Trophoblast cell (in vitro differentiated cells and primary cell): ENCODE measurements around the gene KRIT1.
"Not testable (repeated sequence)": the region's sequence is repeated elsewhere in the genome, so short reads cannot be mapped to it uniquely, and the experiment has no call there.

Source experiments
- DNase-seq, 2 donors: peaks; one replicate each; pipeline ENCODE4 v3.0.0-alpha.2; 2016
- H2AFZ ChIP-seq: 2 replicates; pipeline ENCODE4 v1.6.1; 2013; ENCODE audit warnings: low read length, moderate library complexity, mild to moderate bottlenecking; ENCODE audit not compliant: insufficient read depth, poor library complexity
- H2AK5ac ChIP-seq: 2 replicates; pipeline ENCODE4 v1.6.1; 2013; ENCODE audit warnings: mild to moderate bottlenecking, low read length
- H2BK120ac ChIP-seq: 2 replicates; pipeline ENCODE4 v1.6.1; 2013; ENCODE audit warnings: low read length, mild to moderate bottlenecking, moderate library complexity; ENCODE audit not compliant: insufficient read depth, poor library complexity
- H2BK12ac ChIP-seq: 2 replicates; pipeline ENCODE4 v1.6.1; 2013; ENCODE audit warnings: mild to moderate bottlenecking, low read length, moderate library complexity
- H2BK5ac ChIP-seq: 2 replicates; pipeline ENCODE4 v1.6.1; 2013; ENCODE audit warnings: low read length, low read depth, moderate library complexity, mild to moderate bottlenecking; ENCODE audit not compliant: poor library complexity
- H3K14ac ChIP-seq: 2 replicates; pipeline ENCODE4 v1.6.1; 2013; ENCODE audit warnings: mild to moderate bottlenecking, low read length
- H3K18ac ChIP-seq: 2 replicates; pipeline ENCODE4 v1.6.1; 2013; ENCODE audit warnings: mild to moderate bottlenecking, low read length
- H3K23ac ChIP-seq: 2 replicates; pipeline ENCODE4 v1.6.1; 2013; ENCODE audit warnings: low read length
- H3K27ac ChIP-seq: 2 replicates; pipeline ENCODE4 v1.5.1; 2013; ENCODE audit warnings: low read depth, mild to moderate bottlenecking, inconsistent platforms, low read length, moderate library complexity
- H3K27me3 ChIP-seq: 2 replicates; pipeline ENCODE4 v1.6.1; 2013; ENCODE audit warnings: inconsistent platforms, mild to moderate bottlenecking, low read length, moderate library complexity; ENCODE audit not compliant: insufficient read depth
- H3K36me3 ChIP-seq, 2 experiments: 1 replicate in 1 of 2; 2 replicates in 1 of 2; pipeline ENCODE4 v1.6.1; 2013; ENCODE audit warnings: low read length in 2 of 2, mild to moderate bottlenecking in 2 of 2, moderate library complexity in 1 of 2; ENCODE audit not compliant: insufficient read depth in 2 of 2, control insufficient read depth in 1 of 2
- H3K4ac ChIP-seq: 2 replicates; pipeline ENCODE4 v1.6.1; 2013; ENCODE audit warnings: low read depth, mild to moderate bottlenecking, low read length, moderate library complexity
- H3K4me1 ChIP-seq, 2 experiments: 1 replicate in 1 of 2; 2 replicates in 1 of 2; pipeline ENCODE4 v1.6.1; 2013; ENCODE audit warnings: low read length in 2 of 2, mild to moderate bottlenecking in 2 of 2, moderate library complexity in 1 of 2; ENCODE audit not compliant: insufficient read depth in 2 of 2, control insufficient read depth in 1 of 2
- H3K4me2 ChIP-seq: 2 replicates; pipeline ENCODE4 v1.6.1; 2013; ENCODE audit warnings: inconsistent platforms, mild to moderate bottlenecking, low read length, moderate library complexity
- H3K4me3 ChIP-seq: 2 replicates; pipeline ENCODE4 v1.5.1; 2013; ENCODE audit warnings: mild to moderate bottlenecking, low read depth, low read length, inconsistent platforms
- H3K79me1 ChIP-seq: one replicate; pipeline ENCODE4 v1.6.1; 2013; ENCODE audit warnings: low read length
- H3K79me2 ChIP-seq: 2 replicates; pipeline ENCODE4 v1.6.1; 2013; ENCODE audit warnings: low read length, mild to moderate bottlenecking; ENCODE audit not compliant: control insufficient read depth, insufficient read depth, poor library complexity
- H3K9ac ChIP-seq: 2 replicates; pipeline ENCODE4 v1.6.1; 2013; ENCODE audit warnings: mild to moderate bottlenecking, low read length
- H3K9me3 ChIP-seq: 2 replicates; pipeline ENCODE4 v1.6.1; 2013; ENCODE audit warnings: low read depth, mild to moderate bottlenecking, control low read depth, inconsistent platforms, low read length; ENCODE audit not compliant: insufficient read depth
- H4K12ac ChIP-seq: 2 replicates; pipeline ENCODE4 v1.6.1; 2013; ENCODE audit warnings: low read depth, mild to moderate bottlenecking, low read length, moderate library complexity
- H4K8ac ChIP-seq: 2 replicates; pipeline ENCODE4 v1.6.1; 2013; ENCODE audit warnings: low read depth, mild to moderate bottlenecking, low read length, moderate library complexity
- H4K91ac ChIP-seq: one replicate; pipeline ENCODE4 v1.6.1; 2013; ENCODE audit warnings: low read depth, mild to moderate bottlenecking, low read length, moderate library complexity
- WGBS: extraction: QIAGEN DNeasy Blood & Tissue Kit; methylation state at CpG from one replicate; pipeline ENCODE4 v1.1.7; 2013; ENCODE audit warnings: missing lambda C conversion rate; ENCODE audit not compliant: insufficient read length, insufficient coverage; ENCODE audit errors: extremely low coverage; 5-methylcytosine and 5-hydroxymethylcytosine counted together

Gene KRIT1

DNA sequence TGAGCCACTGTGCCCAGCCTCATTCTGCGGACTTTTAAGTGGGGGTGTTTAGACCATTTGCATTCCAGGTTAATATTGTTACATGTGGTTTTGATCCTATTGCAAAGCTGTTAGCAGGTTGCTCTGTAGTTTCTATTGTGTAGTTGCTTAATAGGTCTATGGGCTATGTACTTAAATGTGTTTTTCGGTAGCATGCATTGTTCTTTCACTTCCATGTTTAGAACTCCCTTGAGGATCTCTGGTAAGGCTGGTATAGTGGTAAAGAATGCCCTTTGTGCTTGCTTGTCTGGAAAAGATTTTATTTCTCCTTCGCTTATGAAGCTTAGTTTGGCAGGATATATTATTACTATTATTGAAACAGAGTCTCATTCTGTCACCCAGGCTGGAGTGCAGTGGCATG is 53.4 kb downstream of the KRIT1 start:
- H2BK5ac ChIP-seq: no peak overlapping the region
- H3K4me3 ChIP-seq: no peak overlapping the region
- no peak overlapping the region for H2AFZ ChIP-seq
- no peaks in the 10 kb centered on the region for H3K79me2 ChIP-seq
- no peak for DNase-seq
- no peaks in the 10 kb centered on the region for H3K4me1 ChIP-seq
- H3K4me2 ChIP-seq: no peak overlapping the region
- no peak overlapping the region for H4K8ac ChIP-seq
- no CpG with 5 or more reads among the region's 3 CpGs for WGBS
- H3K14ac ChIP-seq: no peak overlapping the region
- no peak overlapping the region for H2BK120ac ChIP-seq
- no peak overlapping the region for H3K4ac ChIP-seq
- no peak overlapping the region for H3K23ac ChIP-seq
- no peaks in the 10 kb centered on the region for H3K79me1 ChIP-seq
- peaks cover 2 to 11% of the 10 kb centered on the region in 2 experiments for H3K36me3 ChIP-seq
- no peak overlapping the region for H3K27ac ChIP-seq
- H4K12ac ChIP-seq: no peak overlapping the region
- H4K91ac ChIP-seq: no peak overlapping the region
- no peak overlapping the region for H2AK5ac ChIP-seq
- no peaks in the 10 kb centered on the region for H3K27me3 ChIP-seq
- H2BK12ac ChIP-seq: no peak overlapping the region
- peaks cover 7% of the 10 kb centered on the region for H3K9me3 ChIP-seq
- H3K9ac ChIP-seq: no peak overlapping the region
- no peak overlapping the region for H3K18ac ChIP-seq

- not testable (repeated sequence) for H4K8ac ChIP-seq
Observed at GRCh38 chr7:92189246-92189645, 56.5 kb downstream of the KRIT1 start.

GRCh38 chr7:92184294-92184693 is 61.4 kb downstream of the KRIT1 start:
- not testable (repeated sequence) for H2AFZ ChIP-seq, H3K14ac ChIP-seq, H2AK5ac ChIP-seq, H2BK12ac ChIP-seq, H3K36me3 ChIP-seq, H2BK120ac ChIP-seq, H3K23ac ChIP-seq, H3K9ac ChIP-seq, H3K4me1 ChIP-seq, H3K4me2 ChIP-seq, DNase-seq, H3K18ac ChIP-seq, H2BK5ac ChIP-seq, H4K12ac ChIP-seq, H3K79me1 ChIP-seq, H4K8ac ChIP-seq, H3K27me3 ChIP-seq, H4K91ac ChIP-seq, H3K79me2 ChIP-seq, H3K4ac ChIP-seq, H3K27ac ChIP-seq, H3K9me3 ChIP-seq, H3K4me3 ChIP-seq
- WGBS: no CpG with 5 or more reads among the region's 1 CpG

More at GRCh38 chr7:92189246-92189645, 56.5 kb downstream of the KRIT1 start:
- not testable (repeated sequence) for H3K27me3 ChIP-seq, H3K9ac ChIP-seq, H2AK5ac ChIP-seq, H3K4ac ChIP-seq, H3K79me2 ChIP-seq, H2AFZ ChIP-seq, H4K12ac ChIP-seq, H3K23ac ChIP-seq, H2BK120ac ChIP-seq, H3K14ac ChIP-seq, H3K4me1 ChIP-seq, H3K79me1 ChIP-seq, H3K4me3 ChIP-seq, H3K9me3 ChIP-seq, H3K18ac ChIP-seq, H4K91ac ChIP-seq, H2BK5ac ChIP-seq, H3K27ac ChIP-seq, H2BK12ac ChIP-seq, DNase-seq, H3K4me2 ChIP-seq
- peaks cover 0 to 11% of the 10 kb centered on the region in 2 experiments for H3K36me3 ChIP-seq
- no CpG with 5 or more reads among the region's 15 CpGs for WGBS

DNA sequence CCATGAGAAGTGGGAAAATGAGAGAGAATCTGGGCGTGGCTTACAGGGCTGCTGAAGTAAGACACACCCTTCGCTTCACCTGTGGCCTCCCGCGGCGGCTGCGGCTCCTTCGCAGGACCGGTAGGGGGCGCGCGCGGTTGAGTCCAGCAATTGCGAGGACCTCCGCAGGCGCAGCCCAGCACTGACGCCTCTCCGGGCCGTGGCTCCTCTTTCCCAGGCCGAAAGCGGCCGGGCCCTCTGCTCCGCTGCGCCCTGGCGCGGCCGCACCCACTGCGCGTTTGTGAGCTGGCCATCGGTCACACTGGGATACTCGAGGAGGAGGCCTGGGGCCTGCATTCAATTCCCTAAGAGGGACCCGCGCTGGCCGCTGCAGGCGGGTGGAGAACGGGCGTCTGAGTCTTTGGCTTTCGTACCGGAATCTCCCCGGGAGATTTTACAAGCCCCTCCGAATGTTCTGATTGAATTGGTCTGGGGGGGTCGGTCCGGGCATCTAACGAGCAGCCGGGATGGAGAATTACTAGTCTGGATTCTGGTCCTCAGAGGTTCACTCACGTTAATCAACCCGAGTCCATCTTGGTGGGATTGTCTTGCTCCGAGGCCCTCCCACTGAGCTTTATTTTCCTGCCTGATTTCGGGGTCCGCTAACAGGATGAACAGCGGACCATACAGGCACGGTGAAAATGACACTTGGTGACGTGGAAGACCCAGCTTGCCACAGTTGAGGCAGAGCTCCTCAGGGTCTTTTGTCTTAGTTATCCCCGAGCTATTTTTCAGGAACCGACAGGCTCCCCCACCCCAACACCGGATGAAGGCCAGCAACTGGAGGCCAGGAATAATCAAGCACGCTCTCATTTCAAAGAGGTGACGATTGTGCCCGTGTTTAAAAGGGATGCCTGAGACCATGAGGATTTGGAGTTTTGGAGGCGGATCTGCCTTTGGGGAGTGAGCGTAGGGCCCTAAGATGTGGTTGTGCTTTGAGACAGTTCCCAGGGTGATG is 66.5 kb downstream of the KRIT1 start, which contains the start of gene LRRD1:
TSS of gene LRRD1 (minus strand) at position 215 of the 997 bp plus-strand sequence. CDS start 13,940 bp downstream, outside the sequence.
- Histone ChIP-seq H3K4me1 (no peaks in the 10 kb centered on the region), H4K8ac (peak within 1 kb of the TSS; percentile 73), H3K4me2 (peak within 1 kb of the TSS; percentile 75), H3K79me1 (no peaks in the 10 kb centered on the region), H3K4me3 (peak within 1 kb of the TSS; percentile 61), H4K91ac (no peak within 1 kb of the TSS), H3K79me2 (no peaks in the 10 kb centered on the region), H2BK12ac (no peak within 1 kb of the TSS), H3K9me3 (no peaks in the 10 kb centered on the region), H3K18ac (no peak within 1 kb of the TSS), H2BK120ac (no peak within 1 kb of the TSS), H4K12ac (peak within 1 kb of the TSS; percentile 34), H3K36me3 (no peaks in the 10 kb centered on the region), H2AFZ (peak within 1 kb of the TSS; percentile 73), H3K27me3 (no peaks in the 10 kb centered on the region), H3K14ac (no peak within 1 kb of the TSS), H2AK5ac (no peak within 1 kb of the TSS), H3K23ac (no peak within 1 kb of the TSS), H2BK5ac (no peak within 1 kb of the TSS), H3K9ac (peak within 1 kb of the TSS; percentile 42), H3K4ac (no peak within 1 kb of the TSS), H3K27ac (no peak within 1 kb of the TSS)
- no CpG with 5 or more reads among the region's 60 CpGs for WGBS
- DNase-seq: peak; percentile 82 to 93
